GM12878 (cell line): Measurements from ENCODE around the gene SERPINA4. TPM values are rescaled to one million over a fixed set of nuclear protein-coding genes. Genes with fewer than 3 reads are reported as not detected.

ENCODE experiments used
- ATAC-seq: fragments of 200-7000 bp; cut with Tn5 transposase; 3 replicates; pipeline ENCODE4 v1.9.1; 2020; ENCODE audit warnings: mild to moderate bottlenecking, moderate library complexity
- BruUV-seq: library from RNA; stranded (reverse); fragments of 400-500 nt; replicated peaks from 2 replicates; lab custom pipeline; 2021; lab: Mats Ljungman, UMichigan
- CTCF ChIA-PET: fragments of 300-600 bp; sonication (Branson Sonifier 250); formaldehyde crosslinking; extraction: SDS; loops from one replicate; lab custom pipeline; 2021; ENCODE audit warnings: inconsistent platforms; lab: Yijun Ruan, JAX
- POLR2A ChIA-PET: fragments of 350-600 bp; formaldehyde crosslinking; extraction: SDS; loops from one replicate; lab custom pipeline; 2021; ENCODE audit warnings: inconsistent platforms; lab: Charles Lee
- RAD21 ChIA-PET: fragments of 300-600 bp; sonication (Branson Sonifier 250); formaldehyde crosslinking; loops from one replicate; lab custom pipeline; 2023; ENCODE audit warnings: antibody characterized with exemption; ENCODE audit not compliant: unreplicated experiment; lab: Charles Lee
- SMC1A ChIA-PET: fragments of 300-600 bp; sonication (Branson Sonifier 250); formaldehyde crosslinking; loops from one replicate; lab custom pipeline; 2023; ENCODE audit not compliant: unreplicated experiment, uncharacterized antibody; lab: Charles Lee
- DNase-seq: peaks from one replicate; pipeline ENCODE4 v3.0.0-alpha.2; 2011; ENCODE audit warnings: low read depth, low spot score
- FAIRE-seq: peaks from 3 replicates; lab custom pipeline; 2011; peaks lifted over from hg19 to GRCh38; lab: Jason Lieb, UNC
- H2AFZ ChIP-seq: 2 replicates; pipeline ENCODE4 v1.6.0; 2011; ENCODE audit warnings: low read depth, low read length, control low read depth; ENCODE audit not compliant: control insufficient read depth
- H3K27ac ChIP-seq: 2 replicates; pipeline ENCODE4 v1.5.1; 2011; ENCODE audit warnings: control low read depth; ENCODE audit not compliant: control insufficient read depth, insufficient read depth
- H3K27me3 ChIP-seq, 2 experiments: replicated peaks in 1 of 2; 2 replicates each; pipeline versions ENCODE4 v1.6.0 to v1.6.1; 2011; ENCODE audit warnings: low read length in 1 of 2; ENCODE audit not compliant: control insufficient read depth in 2 of 2, insufficient read depth in 2 of 2
- H3K36me3 ChIP-seq, 2 experiments: 2 replicates each; pipeline ENCODE4 v1.5.1; 2011; ENCODE audit warnings: low read length in 1 of 2; ENCODE audit not compliant: control insufficient read depth in 2 of 2, insufficient read depth in 2 of 2
- H3K4me1 ChIP-seq: 2 replicates; pipeline ENCODE4 v1.6.1; 2011; ENCODE audit warnings: mild to moderate bottlenecking, low read length, moderate library complexity, mixed read lengths; ENCODE audit not compliant: control insufficient read depth, insufficient read depth
- H3K4me2 ChIP-seq: 2 replicates; pipeline ENCODE4 v1.6.0; 2011; ENCODE audit warnings: control low read depth; ENCODE audit not compliant: control insufficient read depth, insufficient read depth
- H3K4me3 ChIP-seq: fragments of 200-600 bp; sonication (generic); 2 replicates; pipeline ENCODE4 v1.5.1; 2016
- H3K79me2 ChIP-seq: 2 replicates; pipeline ENCODE4 v1.6.0; 2011; ENCODE audit warnings: low read length; ENCODE audit not compliant: control insufficient read depth, insufficient read depth
- H3K9ac ChIP-seq: 2 replicates; pipeline ENCODE4 v1.8.0; 2011; ENCODE audit warnings: low read length, control low read depth, mixed read lengths; ENCODE audit not compliant: control insufficient read depth, insufficient read depth
- H3K9me3 ChIP-seq: replicated peaks from 3 replicates; pipeline ENCODE4 v1.5.1; 2011; ENCODE audit warnings: mild to moderate bottlenecking, low read length; ENCODE audit not compliant: control insufficient read depth, insufficient read depth
- H4K20me1 ChIP-seq: 2 replicates; pipeline ENCODE4 v1.6.0; 2011; ENCODE audit not compliant: control insufficient read depth, insufficient read depth
- CEBPB ChIP-seq, 2 experiments: fragments of 150-350 bp in 1 of 2; IDR thresholded peaks; 2 replicates each; pipeline ENCODE4 v1.6.1; 2012 to 2014; ENCODE audit warnings: low read depth in 2 of 2, low read length in 2 of 2, borderline replicate concordance in 1 of 2, inconsistent platforms in 1 of 2
- CTCF ChIP-seq, 3 experiments: IDR thresholded peaks in 2 of 3; conservative IDR thresholded peaks in 1 of 3; 2 replicates each; pipeline ENCODE4 v1.5.1; 2011; ENCODE audit warnings: low read depth in 3 of 3, low read length in 3 of 3, mild to moderate bottlenecking in 3 of 3, control low read depth in 2 of 3, moderate library complexity in 2 of 3, inconsistent platforms in 1 of 3, mixed read lengths in 1 of 3; ENCODE audit not compliant: control insufficient read depth in 2 of 3, insufficient read depth in 1 of 3; ENCODE audit errors: extremely low read depth in 1 of 3
- E2F8 ChIP-seq: fragments of 450-650 bp; IDR thresholded peaks from 2 replicates; pipeline ENCODE4 v1.6.1; 2018; ENCODE audit warnings: mild to moderate bottlenecking, low read depth, moderate library complexity; ENCODE audit not compliant: partially characterized antibody
- E4F1 ChIP-seq: fragments of 450-650 bp; IDR thresholded peaks from 2 replicates; pipeline ENCODE4 v1.6.1; 2018; ENCODE audit warnings: borderline replicate concordance, mild to moderate bottlenecking; ENCODE audit not compliant: partially characterized antibody
- FOXK2 ChIP-seq: fragments of 450-650 bp; IDR thresholded peaks from 2 replicates; pipeline ENCODE4 v1.6.1; 2017; ENCODE audit warnings: mild to moderate bottlenecking, moderate library complexity
- NR2F1 ChIP-seq: fragments of 450-650 bp; conservative IDR thresholded peaks from 2 replicates; pipeline ENCODE4 v1.6.1; 2017; ENCODE audit warnings: mild to moderate bottlenecking
- PAX8 ChIP-seq: fragments of 450-650 bp; IDR thresholded peaks from 2 replicates; pipeline ENCODE4 v1.6.1; 2017; ENCODE audit warnings: mild to moderate bottlenecking, moderate library complexity
- RAD21 ChIP-seq: IDR thresholded peaks from 2 replicates; pipeline ENCODE4 v1.6.1; 2011; ENCODE audit warnings: mild to moderate bottlenecking, low read depth, low read length, moderate library complexity; ENCODE audit not compliant: insufficient read depth
- TCF3 ChIP-seq: IDR thresholded peaks from 2 replicates; pipeline ENCODE4 v1.6.1; 2012; ENCODE audit warnings: low read depth, mild to moderate bottlenecking, low read length, borderline replicate concordance; ENCODE audit not compliant: insufficient read depth
- WGBS: methylation state at CpG from one replicate; pipeline ENCODE4 v1.1.6; 2016; ENCODE audit warnings: low lambda C conversion rate; ENCODE audit not compliant: insufficient replicate concordance, insufficient coverage; ENCODE audit errors: missing lambda C conversion rate; 5-methylcytosine and 5-hydroxymethylcytosine counted together
- in situ Hi-C: fragments of 300-500 bp; cut with MboI; formaldehyde crosslinking; loops from 9 replicates; pipeline ENCODE4 v1.14.3; 2018; ENCODE audit warnings: mixed read lengths
- intact Hi-C: fragments of 100-400 bp; cut with micrococcal nuclease; formaldehyde crosslinking; loops from one replicate; pipeline ENCODE4 v1.14.2; 2022; ENCODE audit not compliant: unreplicated experiment
- polyA plus RNA-seq, 11 experiments: library from polyadenylated mRNA; depleted of rRNA in 4 of 11; unstranded in 6 of 11; stranded (reverse) in 5 of 11; fragments of >200 nt; fragmentation: Nextera tagmentation in 4 of 11; fragmentation: Illumina TruSeq in 1 of 11; extraction: Ambion mirVana in 4 of 11; extraction: Trizol in 1 of 11; gene quantifications; 1 replicate in 1 of 11; 2 replicates in 10 of 11; pipeline versions ENCODE4 v1.2.1 to v1.2.3, GENCODE V29; 2011 to 2016; ENCODE audit warnings: inconsistent platforms in 2 of 11, missing spikeins in 2 of 11, low read depth in 1 of 11
- total RNA-seq, 4 experiments: library from RNA; depleted of rRNA in 3 of 4; stranded (reverse); fragments of >200 nt in 3 of 4; fragmentation: Illumina TruSeq in 1 of 4; extraction: Trizol in 1 of 4; gene quantifications; 2 replicates each; pipeline versions ENCODE4 v1.2.1 to v1.2.3, GENCODE V29; 2013 to 2021
- TF ChIP-seq, protein P1 (sequence below): fragments of 450-650 bp; conservative IDR thresholded peaks from 2 replicates; pipeline ENCODE4 v1.6.1; 2017; ENCODE audit warnings: mild to moderate bottlenecking, moderate library complexity

Gene SERPINA4
- total and polyA plus RNA-seq, 10 of the 15 experiments (the other 5 are each of a cell fraction or from before 2014, with no cell fraction given) = 0.13 TPM; not detected in 9

DNA sequence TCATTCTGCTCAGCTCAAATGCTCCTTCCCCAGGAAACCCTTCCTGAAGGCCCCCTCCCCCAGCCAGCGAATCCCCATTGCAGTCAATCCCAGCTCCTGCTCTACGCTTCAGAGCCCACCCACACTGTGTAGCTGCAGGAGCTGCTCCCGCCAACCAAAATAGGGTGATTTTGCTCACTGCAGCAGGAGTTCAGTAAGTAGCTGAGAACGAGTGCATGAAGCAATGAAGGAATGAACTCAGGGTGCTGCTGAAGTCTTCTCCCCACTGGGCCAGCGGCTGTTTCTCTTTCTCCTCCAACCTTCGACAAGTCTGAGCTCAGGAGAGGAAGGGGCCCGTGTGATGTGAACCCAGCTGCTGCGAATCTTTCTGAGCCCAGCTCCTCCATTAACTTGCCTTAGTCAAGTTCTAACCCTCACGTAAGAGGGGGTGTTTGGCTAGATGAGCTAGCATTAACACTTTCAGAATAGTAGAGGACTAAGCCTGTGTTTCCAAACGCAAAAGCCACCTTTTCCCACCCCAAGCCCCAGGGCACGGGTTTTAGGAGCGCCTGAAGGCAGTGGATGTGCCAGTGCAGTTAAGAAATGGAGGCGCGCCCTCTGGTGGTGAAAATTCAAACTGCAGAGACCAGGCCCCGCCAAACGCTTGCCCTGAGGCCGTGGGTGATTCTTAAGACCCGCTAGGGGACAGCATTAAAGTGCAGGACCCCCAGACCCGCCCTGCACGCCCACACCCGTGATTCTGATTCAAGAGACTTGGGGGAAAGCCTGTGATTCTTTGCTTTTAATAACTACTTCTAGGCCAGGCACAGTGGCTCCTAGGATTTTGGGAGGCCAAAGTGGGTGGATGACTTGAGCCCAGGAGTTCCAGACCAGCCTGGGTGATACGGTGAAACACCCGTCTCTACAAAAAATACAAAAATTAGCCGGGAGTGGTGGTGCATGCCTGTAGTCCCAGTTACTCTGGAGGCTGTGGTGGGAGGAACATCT is 11.9 kb upstream of the SERPINA4 start:
- Histone ChIP-seq H4K20me1 (no peaks in the 10 kb centered on the region), H3K27me3 (peaks cover 0 to 8% of the 10 kb centered on the region in 2 experiments; a peak in 1 of 4 replicates), H3K4me3 (no peak overlapping the region), H3K4me1 (no peaks in the 10 kb centered on the region), H2AFZ (no peak overlapping the region), H3K79me2 (no peaks in the 10 kb centered on the region), H3K36me3 (no peaks in the 10 kb centered on the region), H3K4me2 (no peak overlapping the region), H3K9me3 (no peaks in the 10 kb centered on the region; the same call in 2 of the 3 replicates), H3K9ac (no peak overlapping the region), H3K27ac (no peak overlapping the region)
- 8% methylated on average over 24 of the region's 24 CpGs for WGBS
- FAIRE-seq (peak; percentile 86), DNase-seq (no peak), ATAC-seq (peak; percentile 93)
- ChIA-PET CTCF (interaction anchor here (0.6 to 3.2 kb wide), 23 partner anchors 8 to 413 kb away, joined by 3 to 22 read pairs (median 3); partner anchors contain the start of gene SERPINA4), SMC1A (interaction anchor here (0.8 to 1.3 kb wide), 4 partner anchors 113 to 126 kb away, joined by 3 to 10 read pairs (median 4); no protein-coding TSS in a partner anchor), RAD21 (interaction anchor here (0.6 to 2.7 kb wide), 6 partner anchors 19 to 416 kb away, joined by 3 to 12 read pairs (median 3); no protein-coding TSS in a partner anchor), POLR2A (no interaction called here)
- BruUV-seq = no TSS peak
- intact Hi-C loops = loop anchor here (1.0 kb wide), 4 partner anchors 63 to 417 kb away; no protein-coding TSS in a partner anchor
- in situ Hi-C loops = loop anchor here (5.0 kb wide), 1 partner anchor 117 kb away; no protein-coding TSS in a partner anchor
- TF ChIP-seq PAX8 (no peak), E4F1 (no peak), CEBPB (IDR thresholded peaks at IDR 0.05; ENCODE audit: borderline replicate concordance in 1 of 2, low read depth in 2 of 2, low read length in 2 of 2) (no peak), TCF3 (no peak), NR2F1 (no peak), CTCF (IDR thresholded peaks at IDR 0.05 in 2 of 3, conservative IDR thresholded peaks at IDR 0.05 in 1 of 3; ENCODE audit: control insufficient read depth in 2 of 3, extremely low read depth in 1 of 3, insufficient read depth in 1 of 3, low read depth in 3 of 3, low read length in 3 of 3) (peak; percentile 78 to 86 (median 86)), E2F8 (no peak), FOXK2 (no peak), RAD21 (peak; percentile 61)
- TF ChIP-seq, protein P1, sequence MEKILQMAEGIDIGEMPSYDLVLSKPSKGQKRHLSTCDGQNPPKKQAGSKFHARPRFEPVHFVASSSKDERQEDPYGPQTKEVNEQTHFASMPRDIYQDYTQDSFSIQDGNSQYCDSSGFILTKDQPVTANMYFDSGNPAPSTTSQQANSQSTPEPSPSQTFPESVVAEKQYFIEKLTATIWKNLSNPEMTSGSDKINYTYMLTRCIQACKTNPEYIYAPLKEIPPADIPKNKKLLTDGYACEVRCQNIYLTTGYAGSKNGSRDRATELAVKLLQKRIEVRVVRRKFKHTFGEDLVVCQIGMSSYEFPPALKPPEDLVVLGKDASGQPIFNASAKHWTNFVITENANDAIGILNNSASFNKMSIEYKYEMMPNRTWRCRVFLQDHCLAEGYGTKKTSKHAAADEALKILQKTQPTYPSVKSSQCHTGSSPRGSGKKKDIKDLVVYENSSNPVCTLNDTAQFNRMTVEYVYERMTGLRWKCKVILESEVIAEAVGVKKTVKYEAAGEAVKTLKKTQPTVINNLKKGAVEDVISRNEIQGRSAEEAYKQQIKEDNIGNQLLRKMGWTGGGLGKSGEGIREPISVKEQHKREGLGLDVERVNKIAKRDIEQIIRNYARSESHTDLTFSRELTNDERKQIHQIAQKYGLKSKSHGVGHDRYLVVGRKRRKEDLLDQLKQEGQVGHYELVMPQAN = no peak
